ENCODE data around the gene GNB1L. TPM values are rescaled to one million over a fixed set of nuclear protein-coding genes. Genes with fewer than 3 reads are reported as not detected.

GNB1L gene
- total RNA-seq, 2 donors from 2014 or later, result 5.6 to 12.0 TPM

DNA sequence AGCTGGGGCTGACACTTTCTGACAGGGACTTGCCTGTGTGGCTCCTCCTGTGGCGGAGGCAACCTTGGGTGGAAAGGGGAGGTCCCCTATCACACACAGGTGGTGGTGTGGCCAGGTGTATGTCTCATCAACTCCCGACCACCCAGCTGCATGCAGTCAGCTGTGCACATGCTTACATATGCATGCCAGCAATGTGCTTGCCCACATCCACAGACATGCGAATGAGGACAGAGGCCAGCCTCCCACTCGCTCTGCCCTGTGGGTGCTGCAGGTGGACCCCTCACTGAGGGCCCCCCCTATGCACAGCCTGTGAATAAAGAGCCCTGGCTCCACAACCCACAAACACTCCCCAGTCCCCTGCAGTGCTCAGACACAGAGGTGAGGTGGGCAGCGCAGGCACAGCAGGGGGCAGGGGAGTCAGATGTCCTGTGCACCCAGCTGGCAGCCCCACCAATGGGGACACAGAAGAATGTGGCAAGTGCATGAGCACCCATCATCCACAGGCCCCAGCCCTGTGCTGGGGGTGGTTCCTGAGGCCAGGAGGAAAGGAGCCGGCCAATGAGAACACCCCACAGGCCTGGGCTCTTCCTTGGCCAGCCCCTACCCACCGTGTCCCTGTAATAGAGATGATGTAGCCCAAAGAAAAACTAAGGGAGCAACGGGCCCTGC is 9.5 kb downstream of the GNB1L start:
- intact Hi-C loops (cut with DNase I), result no loop called here
- no peaks in the 10 kb centered on the region for H3K9me3 ChIP-seq
- no peak overlapping the region for H3K4me3 ChIP-seq
- 74% methylated on average over 7 of the region's 8 CpGs for WGBS
- no peaks in the 10 kb centered on the region for H3K36me3 ChIP-seq
- TF ChIP-seq POLR2A (IDR thresholded peaks at IDR 0.05) (no peak), POLR2AphosphoS5 (IDR thresholded peaks at IDR 0.05) (no peak)
- TF ChIP-seq, protein P1, sequence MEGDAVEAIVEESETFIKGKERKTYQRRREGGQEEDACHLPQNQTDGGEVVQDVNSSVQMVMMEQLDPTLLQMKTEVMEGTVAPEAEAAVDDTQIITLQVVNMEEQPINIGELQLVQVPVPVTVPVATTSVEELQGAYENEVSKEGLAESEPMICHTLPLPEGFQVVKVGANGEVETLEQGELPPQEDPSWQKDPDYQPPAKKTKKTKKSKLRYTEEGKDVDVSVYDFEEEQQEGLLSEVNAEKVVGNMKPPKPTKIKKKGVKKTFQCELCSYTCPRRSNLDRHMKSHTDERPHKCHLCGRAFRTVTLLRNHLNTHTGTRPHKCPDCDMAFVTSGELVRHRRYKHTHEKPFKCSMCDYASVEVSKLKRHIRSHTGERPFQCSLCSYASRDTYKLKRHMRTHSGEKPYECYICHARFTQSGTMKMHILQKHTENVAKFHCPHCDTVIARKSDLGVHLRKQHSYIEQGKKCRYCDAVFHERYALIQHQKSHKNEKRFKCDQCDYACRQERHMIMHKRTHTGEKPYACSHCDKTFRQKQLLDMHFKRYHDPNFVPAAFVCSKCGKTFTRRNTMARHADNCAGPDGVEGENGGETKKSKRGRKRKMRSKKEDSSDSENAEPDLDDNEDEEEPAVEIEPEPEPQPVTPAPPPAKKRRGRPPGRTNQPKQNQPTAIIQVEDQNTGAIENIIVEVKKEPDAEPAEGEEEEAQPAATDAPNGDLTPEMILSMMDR (IDR thresholded peaks at IDR 0.05), result no peak
- DNase-seq (ENCODE audit: low spot score), result no peak
- H3K4me1 ChIP-seq (replicated peaks), result peaks cover 22% of the 10 kb centered on the region
- H3K27ac ChIP-seq, result peak overlapping the region; percentile 34 to 58
- no peaks in the 10 kb centered on the region for H3K27me3 ChIP-seq (replicated peaks; ENCODE audit: insufficient read depth)

DNA sequence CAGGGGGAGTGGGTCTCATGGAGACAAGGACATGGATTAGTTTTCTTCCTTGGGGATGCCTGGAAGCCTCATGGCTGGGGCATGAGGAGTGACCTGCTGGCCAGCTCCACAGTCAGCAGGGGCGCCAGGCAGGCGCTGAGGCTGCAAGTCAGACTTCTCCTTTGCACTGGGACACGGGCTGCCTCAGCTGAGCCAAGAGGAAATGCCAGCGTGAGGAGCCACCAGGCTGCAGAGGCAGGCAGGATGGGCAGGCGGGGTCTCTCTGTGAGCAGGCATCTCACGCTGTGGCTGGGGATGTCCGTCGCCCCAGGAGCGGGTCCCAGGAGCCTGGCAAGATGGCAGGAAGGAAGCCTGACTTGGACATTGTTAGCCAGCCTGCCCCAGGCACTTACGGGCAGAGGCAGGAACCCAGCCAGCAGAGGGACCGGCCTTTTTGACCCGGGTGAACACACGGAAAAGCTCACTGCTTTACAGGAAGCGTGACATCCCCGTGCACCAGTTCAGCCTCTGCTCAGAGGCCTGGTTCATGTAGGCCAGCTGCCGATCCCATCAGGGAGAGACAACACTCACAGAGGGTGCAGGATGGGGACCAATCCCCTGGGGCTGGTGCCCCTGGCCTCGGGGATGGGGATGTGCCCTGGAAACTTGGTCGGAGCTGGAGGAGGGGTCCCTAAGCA is 10.2 kb downstream of the GNB1L start:
- H3K27ac ChIP-seq, result peak overlapping the region; percentile 34 to 58
- H3K27me3 ChIP-seq (replicated peaks; ENCODE audit: insufficient read depth), result no peaks in the 10 kb centered on the region
- intact Hi-C loops (cut with DNase I), result no loop called here
- H3K4me3 ChIP-seq, result no peak overlapping the region
- TF ChIP-seq POLR2AphosphoS5 (IDR thresholded peaks at IDR 0.05), result peak; percentile 46
- no peak for TF ChIP-seq POLR2A (IDR thresholded peaks at IDR 0.05)
- TF ChIP-seq, protein P1 (IDR thresholded peaks at IDR 0.05), result peak in 1 of 4 experiments; percentile 12
- peaks cover 19% of the 10 kb centered on the region for H3K4me1 ChIP-seq (replicated peaks)
- 35% methylated on average over 17 of the region's 18 CpGs for WGBS
- DNase-seq (ENCODE audit: low spot score), result peak; percentile 70
- H3K36me3 ChIP-seq, result no peaks in the 10 kb centered on the region
- H3K9me3 ChIP-seq, result no peaks in the 10 kb centered on the region

DNA sequence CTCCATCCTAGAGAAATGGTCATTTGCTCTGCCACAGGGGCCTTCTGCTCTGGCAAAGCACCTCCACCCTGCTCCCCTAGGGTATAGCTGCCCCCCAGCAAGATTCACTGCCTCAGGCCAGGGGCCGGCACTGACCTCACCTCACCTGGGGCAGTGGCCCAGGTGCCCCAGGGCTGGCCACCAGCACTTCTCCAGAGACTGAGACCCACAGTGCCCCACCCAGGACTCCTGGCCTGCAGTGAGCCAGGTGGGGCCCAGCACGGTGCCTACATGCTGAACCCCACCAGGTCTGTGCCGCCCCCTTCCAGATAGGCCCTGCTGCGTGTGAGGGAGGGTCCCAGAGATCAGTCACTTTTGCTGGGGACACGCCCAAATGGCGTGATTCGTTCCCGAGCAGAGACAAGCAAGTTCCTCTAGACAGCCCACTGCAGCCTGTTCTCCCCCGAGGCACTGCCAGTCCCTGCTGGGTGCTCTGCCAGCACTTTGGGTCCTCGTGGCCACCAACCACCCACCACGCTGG is 10.8 kb downstream of the GNB1L start:
- DNase-seq (ENCODE audit: low spot score), result no peak
- Histone ChIP-seq H3K27ac (peak overlapping the region; percentile 34 to 58), H3K27me3 (replicated peaks; ENCODE audit: insufficient read depth) (no peaks in the 10 kb centered on the region), H3K4me1 (replicated peaks) (peaks cover 17% of the 10 kb centered on the region), H3K4me3 (no peak overlapping the region), H3K36me3 (no peaks in the 10 kb centered on the region), H3K9me3 (no peaks in the 10 kb centered on the region)
- WGBS, result 45% methylated on average over 11 of the region's 11 CpGs
- TF ChIP-seq, protein P1 (IDR thresholded peaks at IDR 0.05), result no peak
- TF ChIP-seq POLR2A (IDR thresholded peaks at IDR 0.05) (no peak), POLR2AphosphoS5 (IDR thresholded peaks at IDR 0.05) (no peak)
- intact Hi-C loops (cut with DNase I), result no loop called here

DNA sequence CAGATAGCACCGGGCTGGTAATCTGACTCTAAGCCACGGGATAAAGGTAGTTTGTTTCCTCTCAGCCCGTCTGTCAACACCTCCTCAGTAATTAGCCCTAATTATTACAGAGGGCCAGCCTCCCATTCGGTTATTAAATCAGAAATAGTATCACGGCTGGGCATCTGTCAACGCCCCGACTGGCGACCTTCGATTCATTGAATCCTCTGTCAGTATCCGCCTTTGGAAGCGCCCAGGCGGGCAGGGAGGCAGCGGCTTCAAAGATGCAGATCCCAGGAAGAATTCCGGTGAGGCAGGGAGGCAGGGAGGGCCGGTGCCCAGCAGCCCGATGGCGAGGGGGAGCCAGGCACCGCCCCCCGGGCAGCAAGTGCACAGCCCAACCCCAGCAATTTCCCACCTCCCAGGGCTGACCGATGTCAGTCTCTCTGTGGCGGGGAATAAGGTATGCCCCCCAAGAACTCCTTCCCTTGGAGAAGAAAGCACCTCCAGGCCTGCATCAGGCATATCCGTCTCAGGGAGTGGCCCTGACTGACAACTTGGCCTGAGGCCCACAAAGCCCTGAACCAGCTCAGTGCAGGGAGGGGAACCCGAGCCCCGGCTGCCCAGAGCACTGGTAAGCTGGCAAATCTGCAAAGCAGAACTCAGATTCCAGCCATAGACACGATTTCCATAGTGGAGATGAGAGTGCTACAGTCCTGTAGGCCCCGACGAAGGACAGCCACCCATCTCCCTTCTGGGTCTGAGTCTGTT is 11.4 kb downstream of the GNB1L start:
- Histone ChIP-seq H3K27me3 (replicated peaks; ENCODE audit: insufficient read depth) (no peaks in the 10 kb centered on the region), H3K4me3 (no peak overlapping the region), H3K27ac (peak overlapping the region; percentile 34 to 58), H3K36me3 (no peaks in the 10 kb centered on the region), H3K4me1 (replicated peaks) (peaks cover 11% of the 10 kb centered on the region), H3K9me3 (no peaks in the 10 kb centered on the region)
- WGBS, result 65% methylated on average over 25 of the region's 27 CpGs
- intact Hi-C loops (cut with DNase I), result no loop called here
- TF ChIP-seq, protein P1 (IDR thresholded peaks at IDR 0.05), result no peak
- no peak for TF ChIP-seq POLR2A (IDR thresholded peaks at IDR 0.05)
- TF ChIP-seq POLR2AphosphoS5 (IDR thresholded peaks at IDR 0.05), result no peak
- no peak for DNase-seq (ENCODE audit: low spot score)

Measured in prostate gland (tissue), 2 donors.